ENCODE data around the gene NCKAP5. TPM values are rescaled to one million over a fixed set of nuclear protein-coding genes. Genes with fewer than 3 reads are reported as not detected.

Gene NCKAP5
- total RNA-seq, 1 donor from 2014 or later: 18.4 TPM

DNA sequence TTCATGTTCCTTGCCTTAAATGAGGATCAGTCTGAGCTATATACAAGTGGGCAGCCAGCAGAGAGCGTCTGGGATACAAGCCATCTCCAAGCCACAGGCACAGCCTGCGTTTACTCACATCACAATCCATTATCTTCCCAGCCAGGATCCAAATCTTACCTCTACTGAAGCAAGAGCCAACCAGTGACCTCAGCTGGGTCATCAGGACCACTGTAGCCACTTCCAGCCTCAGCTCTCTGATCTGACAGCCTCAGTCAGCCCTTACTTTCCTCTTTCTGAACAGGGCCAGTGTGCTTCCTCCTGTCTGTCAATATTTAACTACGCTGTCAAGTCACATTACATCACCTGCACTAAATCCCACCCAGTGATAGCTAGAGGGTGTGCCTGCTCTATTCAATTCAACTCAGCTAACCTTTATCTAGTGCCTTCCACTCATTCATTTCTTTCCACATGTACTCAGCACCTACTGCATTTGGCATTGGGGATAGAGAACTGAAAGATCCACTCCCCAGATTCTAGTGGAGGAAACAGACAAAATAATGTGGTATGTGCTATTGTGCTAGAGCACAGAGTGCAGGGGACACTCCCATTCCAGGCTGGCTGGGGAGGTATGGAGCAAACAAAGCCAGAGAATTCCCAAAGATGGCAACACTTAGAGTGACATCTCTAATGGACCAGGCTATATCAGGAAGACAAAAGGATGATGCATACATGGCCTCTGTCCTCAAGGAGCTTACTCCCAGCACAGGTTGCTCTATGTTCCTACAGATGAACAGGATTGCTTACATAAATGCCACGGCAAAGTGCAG lies 146.5 kb downstream of the NCKAP5 start:
- DNase-seq: peak; percentile 41

DNA sequence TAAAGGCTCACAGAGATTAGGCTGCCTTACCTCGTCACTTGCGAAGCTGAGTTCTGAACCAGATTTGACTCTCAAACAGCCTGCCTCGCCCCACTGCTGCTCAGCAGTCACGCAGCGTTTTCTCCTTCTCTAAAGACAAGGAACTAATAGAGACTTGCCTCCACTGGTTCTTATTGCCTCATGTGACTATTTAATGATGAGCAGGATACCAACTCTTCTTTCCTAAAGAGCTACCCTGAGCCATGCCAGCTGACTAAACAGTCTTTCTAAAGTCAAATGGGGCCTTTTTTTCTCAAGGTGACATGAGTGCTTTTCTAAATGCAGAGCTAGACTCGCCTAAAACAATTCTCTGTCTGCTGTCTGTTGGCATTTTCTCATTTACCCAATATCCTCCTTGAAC lies 147.5 kb downstream of the NCKAP5 start:
- DNase-seq: no peak

DNA sequence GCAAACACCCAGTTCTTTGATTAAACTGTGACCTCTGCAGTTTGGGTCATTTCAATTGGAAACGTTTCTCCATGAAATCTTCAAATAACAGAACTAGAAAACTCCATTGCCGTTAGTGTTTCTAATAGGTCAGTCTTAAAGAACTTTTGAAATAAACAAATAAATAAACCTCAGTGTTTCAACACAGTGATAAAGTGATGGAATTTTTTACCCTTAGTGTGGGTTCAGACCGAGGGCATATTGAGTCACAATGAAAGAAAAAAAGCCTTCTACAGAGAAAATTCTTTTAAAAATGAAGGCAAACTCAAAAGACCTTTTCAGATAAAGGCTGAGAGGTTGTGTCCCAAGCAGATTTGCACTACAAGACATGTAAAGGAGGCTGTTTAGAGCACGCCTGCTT lies 149.6 kb downstream of the NCKAP5 start:
- DNase-seq: no peak

DNA sequence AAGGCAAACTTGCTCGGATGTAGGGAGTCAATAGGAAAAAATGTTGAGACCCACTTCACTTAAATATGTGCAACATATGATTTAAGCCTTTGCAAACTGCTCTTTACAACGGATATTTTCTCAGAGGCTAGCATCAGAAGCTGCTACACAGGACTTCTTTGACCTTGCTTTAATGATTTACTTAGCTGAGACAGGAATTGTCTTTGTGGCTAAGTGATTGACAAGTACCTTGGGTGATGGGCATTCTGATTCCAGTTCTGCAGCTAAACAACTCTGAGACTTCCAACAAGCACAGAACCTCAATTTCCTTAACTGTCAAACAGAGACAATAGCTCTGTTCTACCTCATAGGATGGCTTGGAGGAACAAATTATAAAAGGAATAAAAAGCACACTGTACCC lies 150.2 kb downstream of the NCKAP5 start:
- DNase-seq: no peak

DNA sequence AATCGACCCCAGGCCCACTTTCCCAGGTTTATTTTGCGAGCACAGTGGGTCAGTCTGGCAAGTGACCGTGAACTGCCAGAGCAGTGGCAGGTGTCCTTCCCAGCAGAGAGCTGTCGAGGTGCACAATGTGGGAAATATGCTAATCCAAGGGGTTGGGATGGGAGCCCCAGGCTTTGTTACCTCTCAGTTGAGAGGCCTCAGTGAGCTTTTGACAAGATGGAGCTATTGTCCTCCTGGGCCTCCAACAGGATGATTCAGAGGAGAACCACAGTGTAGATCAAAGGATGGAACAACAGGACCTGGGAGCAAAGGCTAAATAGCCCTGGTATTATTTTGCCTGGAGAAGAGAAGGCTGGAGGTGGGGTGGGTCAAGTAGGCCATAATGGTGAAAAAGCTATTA lies 150.8 kb downstream of the NCKAP5 start:
- no peak for DNase-seq

DNA sequence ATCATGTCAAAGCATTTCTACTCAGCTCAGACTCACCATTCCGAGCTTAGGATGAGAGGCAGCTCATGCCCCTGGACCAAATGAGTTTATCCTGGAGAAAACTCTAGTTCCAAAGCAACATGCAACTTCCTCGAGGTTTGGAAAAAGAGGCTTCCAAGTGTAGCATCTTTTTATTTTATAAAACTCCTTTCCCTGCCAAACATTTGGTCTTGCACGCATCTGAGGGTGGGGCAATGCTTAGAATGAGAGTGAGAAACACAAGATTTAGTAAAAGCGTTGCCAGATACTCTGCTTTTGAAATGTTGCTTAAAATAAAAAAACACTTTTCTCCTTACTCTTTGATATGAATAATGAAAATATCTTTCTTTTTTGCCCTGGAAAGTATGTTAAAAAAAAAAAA lies 151.5 kb downstream of the NCKAP5 start:
- DNase-seq: peak; percentile 66

DNA sequence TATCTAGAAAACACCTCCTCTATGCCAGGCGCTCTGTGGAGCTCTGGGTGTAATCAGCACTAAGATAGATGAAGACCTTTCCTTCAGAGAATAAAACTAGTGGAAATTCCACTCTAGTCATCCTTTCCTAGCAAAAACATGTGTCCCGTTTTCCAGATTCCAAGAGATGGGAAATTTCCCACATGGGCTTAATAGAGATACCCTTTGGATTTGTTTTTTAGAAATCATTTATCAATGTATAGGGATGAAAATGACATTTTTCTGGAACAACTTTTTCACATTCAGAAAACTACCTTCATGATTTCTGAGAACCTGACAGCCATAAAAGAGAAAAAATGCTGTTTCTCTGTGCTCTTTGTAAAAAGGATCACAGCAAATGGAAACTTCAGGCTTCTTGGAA lies 152.1 kb downstream of the NCKAP5 start:
- no peak for DNase-seq

DNA sequence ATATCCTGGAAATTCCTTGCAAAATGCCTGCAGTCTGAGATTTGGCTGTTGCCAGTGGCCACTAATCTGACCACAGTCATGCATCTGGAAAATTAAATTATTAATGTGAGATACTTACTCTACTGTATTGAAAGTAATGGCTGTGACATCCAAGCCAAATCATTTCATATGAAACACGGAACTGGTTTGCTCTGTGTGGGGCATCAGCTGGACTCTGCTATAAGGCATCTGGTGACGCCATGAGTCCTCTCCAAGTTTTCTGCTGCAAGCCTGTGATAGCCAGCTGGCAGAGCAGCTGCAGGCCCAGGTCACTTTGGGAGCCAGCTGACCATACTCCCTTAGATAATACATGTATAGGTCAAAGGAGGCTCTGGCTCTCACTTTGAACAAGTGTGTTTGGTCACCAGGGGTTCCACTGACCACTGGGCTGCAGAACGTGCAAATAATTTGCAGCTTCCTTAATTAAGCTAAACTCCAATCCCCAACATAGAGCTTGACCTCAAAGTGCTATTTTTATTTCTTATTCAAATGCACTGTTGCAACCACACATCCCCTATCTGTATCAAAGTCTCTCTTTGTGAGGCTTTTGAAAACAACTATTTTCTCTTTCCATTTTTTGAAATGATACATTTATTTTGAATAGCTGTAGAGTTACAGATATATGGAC lies 152.9 kb downstream of the NCKAP5 start:
- DNase-seq: peak; percentile 56

DNA sequence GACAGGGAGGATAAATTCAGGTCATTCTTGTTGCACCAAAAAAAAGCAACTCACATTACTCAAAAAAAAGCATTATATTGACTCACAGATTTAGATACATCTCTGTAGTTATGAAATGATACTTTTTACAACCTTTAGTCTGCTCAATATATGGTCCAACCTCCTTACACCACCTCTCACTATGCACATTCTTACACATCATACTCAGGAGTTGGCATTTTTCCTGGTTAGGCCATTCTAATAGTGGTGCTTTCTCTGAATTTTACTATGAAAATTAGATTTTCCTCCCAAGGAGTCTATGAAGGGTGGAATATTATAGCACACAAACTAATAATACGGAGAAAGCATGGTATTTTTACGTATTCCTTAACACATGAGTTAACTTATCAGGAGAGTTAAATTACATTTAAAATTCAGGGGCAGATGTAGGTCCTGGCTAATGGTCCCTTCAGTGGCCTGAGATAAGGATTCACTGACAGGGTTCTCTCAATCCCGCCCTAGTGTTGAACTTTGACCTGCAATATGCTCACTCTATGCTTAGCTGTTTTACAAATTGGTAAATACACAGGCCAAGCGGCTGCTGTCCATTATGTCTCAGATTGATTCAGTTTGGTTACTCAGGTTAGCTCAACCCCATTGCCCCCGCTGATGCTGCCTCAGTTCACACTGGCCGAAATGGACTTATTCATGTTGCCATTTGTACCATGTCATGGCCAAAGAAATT lies 153.6 kb downstream of the NCKAP5 start:
- DNase-seq: no peak

DNA sequence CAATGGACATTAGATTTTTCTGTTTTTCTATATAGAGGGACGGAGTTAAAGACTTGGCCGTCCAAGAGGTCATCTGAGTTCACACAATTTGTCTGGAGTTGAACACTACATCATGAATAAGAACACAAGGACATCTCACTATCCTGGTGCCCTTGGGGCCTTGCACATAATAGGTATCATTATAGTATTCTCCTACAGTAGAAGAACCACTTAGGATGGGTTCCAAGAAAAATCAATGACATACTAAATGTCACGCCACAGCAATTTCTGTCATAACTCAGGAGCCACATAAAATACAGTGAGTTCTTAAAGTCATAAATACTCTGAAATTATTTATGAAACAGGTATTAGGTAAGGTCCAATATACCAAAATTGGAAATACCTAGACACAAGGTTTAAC lies 154.4 kb downstream of the NCKAP5 start:
- no peak for DNase-seq

DNA sequence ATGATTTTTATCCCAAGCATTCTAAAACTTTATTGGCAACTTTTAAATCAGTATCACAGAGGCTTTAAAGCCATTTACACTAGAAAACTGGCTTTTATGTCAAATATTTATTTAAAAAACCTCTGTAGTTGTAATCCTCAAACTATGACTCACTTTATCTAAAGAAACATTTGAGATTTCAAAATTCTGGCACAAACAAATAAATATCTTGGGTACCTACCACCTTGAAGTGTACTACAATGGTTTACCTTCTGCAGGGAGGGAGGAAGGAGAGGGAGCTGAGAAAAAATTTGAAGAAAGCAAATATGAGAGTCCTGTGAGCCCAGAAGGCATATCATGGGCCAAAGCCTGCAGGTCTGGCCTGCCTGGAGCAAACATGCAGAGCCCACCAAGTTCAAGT lies 155.6 kb downstream of the NCKAP5 start:
- DNase-seq: no peak

DNA sequence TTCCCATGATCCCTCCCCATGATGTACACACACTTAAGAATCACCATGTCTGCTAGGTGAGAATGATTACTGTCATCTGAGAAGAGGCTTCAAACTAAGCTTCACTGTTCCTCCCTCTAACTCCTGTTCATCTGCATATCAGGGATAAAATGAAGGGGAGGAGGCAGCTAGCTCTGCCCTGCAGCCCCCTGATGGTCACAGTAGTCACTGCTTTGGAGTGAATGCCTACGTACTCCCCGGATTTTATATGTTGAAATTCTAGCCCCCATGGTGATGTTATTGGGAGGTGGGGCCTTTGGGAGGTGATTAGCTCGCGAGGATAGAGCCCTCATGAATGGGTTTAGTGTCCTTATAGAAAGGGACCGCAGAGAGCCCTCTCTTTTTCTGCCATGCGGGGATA lies 156.4 kb downstream of the NCKAP5 start:
- DNase-seq: no peak

DNA sequence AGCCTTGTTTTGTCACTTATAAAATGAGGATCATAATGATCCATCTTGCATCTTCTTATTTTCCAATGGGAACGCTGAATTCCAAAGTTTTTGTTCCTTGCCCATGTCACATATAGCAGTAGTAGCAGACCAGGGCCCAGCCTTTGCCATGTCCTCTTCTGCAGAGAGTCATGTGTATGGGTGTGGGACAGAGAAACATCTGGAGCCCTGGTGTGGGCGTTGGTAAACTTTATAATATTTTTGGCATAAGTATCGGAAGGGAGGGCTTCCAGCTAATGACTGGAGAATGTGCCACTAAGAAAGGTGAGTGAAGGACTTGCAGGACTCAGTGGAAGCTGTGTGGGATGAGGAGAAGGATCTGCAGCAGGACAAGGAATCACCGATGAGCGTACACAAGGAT lies 157.2 kb downstream of the NCKAP5 start:
- no peak for DNase-seq

DNA sequence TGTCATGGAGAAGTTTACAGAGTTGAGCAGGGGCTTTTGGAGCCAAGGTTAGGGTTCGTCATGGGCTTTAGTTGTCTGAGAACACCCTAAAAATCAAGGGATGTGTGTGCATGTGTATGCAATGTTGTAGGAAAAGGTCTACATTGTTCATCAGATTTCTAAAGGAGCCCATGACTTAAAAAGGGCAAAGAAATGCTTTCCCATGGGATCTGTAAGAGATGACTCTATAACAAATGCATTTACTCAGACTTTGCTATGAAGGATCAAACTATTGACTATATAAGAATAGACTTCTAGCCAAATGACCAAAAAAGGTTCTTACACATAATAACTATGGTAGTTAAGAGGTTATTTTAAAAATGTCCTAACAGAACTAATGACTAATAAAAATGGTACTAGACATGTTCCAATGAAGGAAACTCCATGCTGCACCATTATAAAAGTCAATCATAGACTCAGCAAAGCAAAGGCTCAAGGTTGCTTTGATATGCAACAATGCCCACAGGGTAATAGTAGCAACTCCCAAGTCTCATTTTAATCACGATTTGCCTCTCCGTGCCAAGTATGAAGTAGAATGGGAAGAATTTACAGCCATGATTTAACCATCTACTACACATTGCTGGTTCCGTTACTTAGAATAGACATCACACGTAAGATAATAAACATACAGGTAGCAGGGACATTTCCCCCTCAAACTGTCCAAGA lies 158.5 kb downstream of the NCKAP5 start:
- DNase-seq: no peak

DNA sequence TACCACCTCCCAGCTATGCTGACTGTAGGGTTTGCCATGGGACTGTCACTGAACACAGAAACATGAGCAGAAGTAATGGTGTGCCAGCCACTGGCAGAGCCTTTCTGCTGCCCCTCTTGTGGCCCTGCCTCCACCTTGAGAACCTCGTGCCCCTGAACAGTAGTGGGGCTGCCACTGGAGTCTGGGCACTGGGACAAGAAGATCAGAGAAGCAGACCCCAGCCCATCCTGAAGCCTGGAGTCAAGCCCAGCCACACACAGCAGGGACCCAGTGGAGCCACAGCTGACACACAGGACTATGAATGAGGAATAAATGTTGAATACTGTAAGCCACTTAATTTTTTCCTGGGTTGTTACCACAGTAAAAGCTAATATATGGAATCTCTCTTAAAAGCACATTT lies 159.6 kb downstream of the NCKAP5 start:
- DNase-seq: no peak

DNA sequence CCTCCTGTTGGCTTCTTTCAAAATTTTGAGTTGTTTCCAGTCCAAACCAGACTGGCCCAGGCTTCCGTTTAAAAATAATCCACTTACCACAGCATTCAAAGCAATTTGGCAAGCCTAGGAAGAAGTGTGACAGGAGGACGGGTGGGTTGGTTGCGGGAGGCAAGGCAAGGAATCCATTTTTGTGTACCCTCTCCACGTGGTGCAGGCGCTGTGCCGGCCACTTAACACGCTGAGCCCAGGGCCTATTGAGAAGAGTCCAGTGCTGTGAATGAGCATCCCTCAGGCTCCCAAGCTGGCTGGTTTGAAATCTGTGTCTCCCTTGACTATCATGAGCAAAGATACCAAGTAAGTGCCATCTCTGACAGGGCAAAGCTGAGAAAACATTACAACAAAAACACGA lies 160.9 kb downstream of the NCKAP5 start:
- DNase-seq: no peak

DNA sequence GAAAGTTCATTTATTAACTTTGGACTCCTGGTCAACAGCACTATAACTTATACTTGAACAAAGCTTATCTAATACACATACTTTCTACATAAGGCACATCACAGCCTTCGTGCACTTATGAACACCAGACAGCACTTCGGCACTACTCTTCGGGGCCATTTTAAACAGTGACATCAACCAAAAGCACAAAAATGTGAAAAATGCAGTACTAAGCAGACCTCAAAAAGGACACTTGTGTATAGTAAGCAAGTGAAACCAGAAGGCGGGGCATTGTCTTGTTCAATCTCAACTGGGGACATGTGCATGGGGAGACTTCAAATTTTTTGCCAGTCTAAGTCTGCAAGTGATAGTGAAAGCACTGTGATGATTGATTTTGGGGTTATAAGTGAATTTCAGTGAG lies 163.0 kb downstream of the NCKAP5 start:
- no peak for DNase-seq

DNA sequence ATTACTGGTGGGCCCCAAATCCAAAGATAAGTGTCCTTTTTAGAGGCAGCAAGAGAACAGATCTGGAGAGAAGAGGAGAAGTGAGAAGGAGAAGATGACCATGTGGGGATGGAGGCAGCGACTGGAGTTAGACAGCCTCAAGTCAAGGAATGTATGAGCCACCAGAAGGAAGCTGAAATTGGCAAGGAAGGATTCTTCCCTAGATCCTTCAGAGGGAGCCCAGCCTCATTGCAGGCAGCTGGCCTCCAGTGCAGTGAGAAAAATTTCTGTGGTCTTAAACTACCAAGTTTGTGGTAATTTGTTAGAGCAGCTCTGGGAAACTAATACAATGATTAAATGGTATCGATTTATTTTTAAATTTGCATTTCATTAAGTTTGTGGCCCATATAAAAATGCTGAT lies 167.9 kb downstream of the NCKAP5 start:
- no peak for DNase-seq

DNA sequence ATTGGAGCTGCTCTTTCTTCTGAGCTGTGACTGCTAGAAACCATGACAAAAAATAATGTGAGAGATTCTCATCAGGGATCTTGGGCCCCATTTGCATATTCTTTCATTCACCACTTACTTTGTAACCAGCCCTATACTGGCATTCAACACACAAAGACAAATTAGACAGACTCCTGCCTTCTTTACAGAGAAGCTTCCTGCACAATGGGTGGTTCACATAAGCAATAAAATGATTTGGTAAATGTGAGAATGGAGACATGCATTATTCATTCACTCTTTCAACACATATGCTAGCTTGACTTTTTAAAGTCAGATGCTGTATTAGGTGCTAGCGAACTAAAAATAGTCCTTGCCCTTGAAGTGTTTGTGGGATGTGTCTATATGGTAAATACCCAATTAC lies 174.4 kb downstream of the NCKAP5 start:
- no peak for DNase-seq

DNA sequence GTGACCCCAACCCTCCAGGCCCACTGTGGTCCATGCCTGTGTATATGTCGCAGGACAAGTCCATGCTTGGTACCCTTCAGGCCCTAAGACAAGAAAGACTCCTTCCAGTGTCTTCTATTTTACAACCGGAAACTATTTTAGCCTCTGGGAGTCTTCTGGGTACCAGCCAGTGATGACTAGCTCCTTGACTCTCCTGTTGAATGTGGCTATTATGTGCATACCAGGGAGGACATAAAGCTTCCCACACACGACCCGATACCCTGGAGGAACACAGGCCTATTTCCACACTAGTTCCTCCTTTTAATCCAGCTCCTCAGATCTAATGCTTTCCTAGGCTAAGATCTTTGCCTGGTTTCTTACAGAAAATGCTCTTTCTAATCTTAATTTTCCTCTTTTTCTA lies 178.1 kb downstream of the NCKAP5 start:
- no peak for DNase-seq

DNA sequence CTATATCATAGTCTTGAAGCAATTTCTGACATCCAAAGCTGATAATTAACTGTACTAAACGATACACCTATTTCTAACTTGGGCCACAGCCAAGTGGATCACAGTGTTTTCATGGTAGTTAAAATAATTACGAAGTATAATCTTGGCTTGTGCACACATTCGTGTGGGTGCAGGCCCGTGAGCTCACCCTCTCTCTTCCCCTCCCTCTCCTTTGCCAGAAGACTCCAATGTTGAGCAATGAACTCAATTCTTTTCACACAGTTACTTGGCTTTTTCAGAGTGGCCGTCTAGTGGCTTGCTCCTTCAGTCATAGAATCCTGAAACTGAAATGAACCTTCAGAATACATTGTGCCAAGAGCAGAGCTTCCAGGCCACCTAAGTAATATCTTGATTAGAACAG lies 178.7 kb downstream of the NCKAP5 start:
- DNase-seq: no peak

DNA sequence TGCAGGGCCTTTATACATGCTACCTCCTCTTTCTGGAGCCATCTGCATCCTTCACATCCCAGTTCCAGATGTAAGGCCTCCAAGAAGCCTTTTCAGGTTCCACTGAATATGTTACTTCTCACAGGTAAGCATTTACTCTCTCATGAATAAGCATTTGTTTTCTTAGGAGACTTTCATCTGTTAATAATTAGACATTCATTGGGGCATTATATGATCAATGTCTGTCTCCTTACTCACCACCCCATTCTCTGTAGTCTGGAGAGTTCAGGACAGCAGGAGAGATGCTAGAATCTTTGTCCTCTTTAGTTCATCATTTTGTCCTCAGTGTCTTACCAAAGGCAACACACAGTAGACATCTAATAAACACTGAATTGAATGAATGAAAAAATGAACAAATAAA lies 185.7 kb downstream of the NCKAP5 start:
- DNase-seq: no peak

DNA sequence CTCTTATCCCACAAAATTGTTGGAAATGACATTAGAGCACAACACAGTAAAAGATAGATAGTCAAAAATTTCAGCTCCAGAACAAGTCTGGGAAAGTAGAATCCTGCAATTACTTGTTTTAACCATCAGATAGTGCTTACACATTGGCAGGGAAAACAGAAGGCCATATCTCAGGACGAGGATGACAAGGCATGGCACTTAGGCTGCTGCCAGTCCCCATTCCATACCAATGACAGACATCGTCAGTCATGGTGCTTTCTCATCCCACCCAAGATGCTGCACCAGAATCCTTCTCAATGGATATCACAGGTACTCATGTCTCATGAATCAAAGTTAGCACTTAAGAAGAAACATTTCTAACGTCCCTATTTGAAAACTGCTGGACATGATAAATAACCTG lies 187.3 kb downstream of the NCKAP5 start:
- no peak for DNase-seq

Measured in tongue (tissue), 2 donors.